DOHH2 (cell line): ENCODE data around the gene MICA.
"Not testable (repeated sequence)": the region's sequence is repeated elsewhere in the genome, so short reads cannot be mapped to it uniquely, and the experiment has no call there.

ENCODE experiments used
- H3F3A ChIP-seq: fragments of 200-600 bp; sonication (generic), shearing (Covaris generic); 2 replicates; pipeline ENCODE4 v1.6.0; 2016; ENCODE audit warnings: antibody characterized with exemption, mild to moderate bottlenecking; ENCODE audit not compliant: control insufficient read depth, insufficient read depth
- H3K27ac ChIP-seq: fragments of 200-600 bp; sonication (generic); 2 replicates; pipeline ENCODE4 v1.5.1; 2014; ENCODE audit warnings: low read depth, mild to moderate bottlenecking, low read length, moderate library complexity
- H3K27me3 ChIP-seq: fragments of 200-600 bp; sonication (generic); 2 replicates; pipeline ENCODE4 v1.6.1; 2014; ENCODE audit warnings: mild to moderate bottlenecking, low read length, mixed read lengths; ENCODE audit not compliant: control insufficient read depth
- H3K36me3 ChIP-seq: fragments of 200-600 bp; sonication (generic); 2 replicates; pipeline ENCODE4 v1.6.1; 2014; ENCODE audit warnings: mild to moderate bottlenecking, low read length, moderate library complexity, mixed read lengths; ENCODE audit not compliant: control insufficient read depth
- H3K4me1 ChIP-seq: fragments of 200-600 bp; sonication (generic); 2 replicates; pipeline ENCODE4 v1.6.1; 2014; ENCODE audit warnings: mild to moderate bottlenecking, low read length, mixed read lengths; ENCODE audit not compliant: control insufficient read depth
- H3K4me2 ChIP-seq: fragments of 200-600 bp; sonication (generic); 2 replicates; pipeline ENCODE4 v1.6.0; 2014; ENCODE audit warnings: mild to moderate bottlenecking, low read length, moderate library complexity
- H3K4me3 ChIP-seq: fragments of 200-600 bp; sonication (generic); 2 replicates; pipeline ENCODE4 v1.5.1; 2014; ENCODE audit warnings: mild to moderate bottlenecking, low read length, mixed read lengths
- H3K79me2 ChIP-seq: fragments of 200-600 bp; sonication (generic); 2 replicates; pipeline ENCODE4 v1.6.1; 2014; ENCODE audit warnings: mild to moderate bottlenecking, low read length, mixed read lengths; ENCODE audit not compliant: control insufficient read depth
- H3K9me2 ChIP-seq: fragments of 200-600 bp; sonication (generic); replicated peaks from 2 replicates; pipeline ENCODE4 v1.6.1; 2014; ENCODE audit warnings: mild to moderate bottlenecking, low read length, mixed read lengths; ENCODE audit not compliant: control insufficient read depth
- H3K9me3 ChIP-seq: fragments of 200-600 bp; sonication (generic); 2 replicates; pipeline ENCODE4 v1.6.1; 2014; ENCODE audit warnings: antibody characterized with exemption, low read length, mixed read lengths; ENCODE audit not compliant: control insufficient read depth, insufficient read depth
- H4K20me1 ChIP-seq: fragments of 200-600 bp; sonication (generic); 2 replicates; pipeline ENCODE4 v1.6.0; 2014; ENCODE audit warnings: low read depth, mild to moderate bottlenecking, antibody characterized with exemption, low read length, moderate library complexity; ENCODE audit not compliant: control insufficient read depth, insufficient read depth
- EZH2phosphoT487 ChIP-seq: fragments of 200-600 bp; sonication (generic); IDR thresholded peaks from 2 replicates; pipeline ENCODE4 v1.6.1; 2017; ENCODE audit warnings: borderline replicate concordance, mild to moderate bottlenecking, antibody characterized with exemption, low read length, moderate library complexity, mixed read lengths
- TF ChIP-seq, protein P1 (sequence below): fragments of 200-600 bp; sonication (generic); IDR thresholded peaks from one replicate; pipeline ENCODE4 v1.5.1; 2014; ENCODE audit warnings: antibody characterized with exemption, mild to moderate bottlenecking, low read depth, low read length; ENCODE audit not compliant: poor library complexity, severe bottlenecking

Gene MICA

DNA sequence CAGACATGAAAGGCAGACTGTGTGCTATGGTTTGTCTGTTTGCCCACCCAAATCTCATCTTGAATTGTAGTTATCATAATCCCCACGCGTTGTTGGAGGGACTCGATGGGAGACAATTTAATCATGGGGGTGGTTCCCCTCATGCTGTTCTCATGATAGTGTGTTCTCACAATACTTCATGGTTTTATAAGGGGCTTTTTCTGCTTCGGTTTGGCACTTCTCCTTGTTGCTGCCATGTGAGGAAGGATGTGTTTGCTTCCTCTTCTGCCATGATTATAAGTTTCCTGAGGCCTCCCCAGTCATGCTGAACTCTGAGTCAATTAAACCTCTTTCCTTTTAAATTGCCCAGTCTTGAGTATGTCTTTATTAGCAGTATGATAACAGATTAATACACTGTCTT is 47.4 kb downstream of the MICA start:
- H3K27me3 ChIP-seq, result no peaks in the 10 kb centered on the region
- TF ChIP-seq EZH2phosphoT487, result no peak
- TF ChIP-seq, protein P1, sequence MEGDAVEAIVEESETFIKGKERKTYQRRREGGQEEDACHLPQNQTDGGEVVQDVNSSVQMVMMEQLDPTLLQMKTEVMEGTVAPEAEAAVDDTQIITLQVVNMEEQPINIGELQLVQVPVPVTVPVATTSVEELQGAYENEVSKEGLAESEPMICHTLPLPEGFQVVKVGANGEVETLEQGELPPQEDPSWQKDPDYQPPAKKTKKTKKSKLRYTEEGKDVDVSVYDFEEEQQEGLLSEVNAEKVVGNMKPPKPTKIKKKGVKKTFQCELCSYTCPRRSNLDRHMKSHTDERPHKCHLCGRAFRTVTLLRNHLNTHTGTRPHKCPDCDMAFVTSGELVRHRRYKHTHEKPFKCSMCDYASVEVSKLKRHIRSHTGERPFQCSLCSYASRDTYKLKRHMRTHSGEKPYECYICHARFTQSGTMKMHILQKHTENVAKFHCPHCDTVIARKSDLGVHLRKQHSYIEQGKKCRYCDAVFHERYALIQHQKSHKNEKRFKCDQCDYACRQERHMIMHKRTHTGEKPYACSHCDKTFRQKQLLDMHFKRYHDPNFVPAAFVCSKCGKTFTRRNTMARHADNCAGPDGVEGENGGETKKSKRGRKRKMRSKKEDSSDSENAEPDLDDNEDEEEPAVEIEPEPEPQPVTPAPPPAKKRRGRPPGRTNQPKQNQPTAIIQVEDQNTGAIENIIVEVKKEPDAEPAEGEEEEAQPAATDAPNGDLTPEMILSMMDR, result no peak
- no peaks in the 10 kb centered on the region; the same call in 1 of the 2 replicates for H3K9me3 ChIP-seq
- H3F3A ChIP-seq, result no peaks in the 10 kb centered on the region
- H3K4me1 ChIP-seq, result peaks cover 12% of the 10 kb centered on the region
- no peak overlapping the region for H3K4me2 ChIP-seq
- H3K27ac ChIP-seq, result no peak overlapping the region
- H3K36me3 ChIP-seq, result no peaks in the 10 kb centered on the region
- no peaks in the 10 kb centered on the region for H4K20me1 ChIP-seq
- H3K9me2 ChIP-seq, result no peaks in the 10 kb centered on the region
- no peak overlapping the region for H3K4me3 ChIP-seq
- no peaks in the 10 kb centered on the region for H3K79me2 ChIP-seq

DNA sequence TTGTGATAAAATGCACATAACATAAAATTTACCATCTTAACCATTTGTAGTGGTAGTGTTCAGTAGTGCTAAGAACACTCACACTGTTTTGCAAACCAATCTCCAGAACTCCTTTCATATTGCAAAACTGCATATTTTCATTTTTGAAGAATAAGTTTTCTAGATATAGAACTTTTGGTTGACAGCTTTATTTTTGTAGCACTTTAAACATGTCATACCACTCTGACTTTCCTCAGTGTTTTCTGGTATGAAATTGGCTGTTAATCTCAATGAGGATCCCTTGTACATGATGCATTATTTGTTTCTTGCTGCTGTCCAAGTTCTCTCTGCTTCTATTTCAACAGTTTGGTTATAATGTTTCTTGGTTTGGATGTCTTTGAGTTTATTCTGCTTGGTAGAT is 49.5 kb downstream of the MICA start:
- no peaks in the 10 kb centered on the region for H3F3A ChIP-seq
- H3K79me2 ChIP-seq, result no peaks in the 10 kb centered on the region
- no peak overlapping the region for H3K4me2 ChIP-seq
- H3K27me3 ChIP-seq, result no peaks in the 10 kb centered on the region
- H4K20me1 ChIP-seq, result no peaks in the 10 kb centered on the region
- H3K27ac ChIP-seq, result no peak overlapping the region
- no peaks in the 10 kb centered on the region; the same call in 1 of the 2 replicates for H3K9me3 ChIP-seq
- H3K9me2 ChIP-seq, result no peaks in the 10 kb centered on the region
- no peak for TF ChIP-seq EZH2phosphoT487
- TF ChIP-seq, protein P1, result no peak
- no peaks in the 10 kb centered on the region for H3K36me3 ChIP-seq
- H3K4me3 ChIP-seq, result no peak overlapping the region
- peaks cover 12% of the 10 kb centered on the region for H3K4me1 ChIP-seq

DNA sequence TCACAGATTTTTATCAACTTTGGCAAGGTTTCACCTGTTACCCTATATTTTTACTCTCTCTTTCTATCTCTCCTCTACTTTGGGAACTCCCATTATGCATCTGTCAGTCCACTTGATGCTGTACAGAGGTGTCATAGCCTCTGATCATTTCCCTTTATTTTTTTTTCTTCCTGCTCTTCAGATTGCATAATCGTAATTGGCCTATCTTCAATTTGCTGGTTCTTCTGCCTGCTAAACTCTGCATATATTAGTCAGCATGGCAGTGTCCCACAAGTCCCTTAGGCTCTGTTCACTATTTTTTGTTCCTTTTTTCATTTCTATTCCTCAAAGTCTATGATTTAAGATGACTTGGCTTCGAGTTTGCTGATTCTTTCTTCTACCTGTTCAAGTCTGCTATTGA is 49.9 kb downstream of the MICA start:
- Histone ChIP-seq H3K27me3 (no peaks in the 10 kb centered on the region), H3K9me3 (no peaks in the 10 kb centered on the region; the same call in 1 of the 2 replicates), H3K4me1 (peaks cover 12% of the 10 kb centered on the region), H3F3A (no peaks in the 10 kb centered on the region), H3K4me2 (no peak overlapping the region), H3K4me3 (no peak overlapping the region), H3K9me2 (no peaks in the 10 kb centered on the region), H4K20me1 (no peaks in the 10 kb centered on the region), H3K79me2 (no peaks in the 10 kb centered on the region), H3K36me3 (no peaks in the 10 kb centered on the region), H3K27ac (no peak overlapping the region)
- no peak for TF ChIP-seq EZH2phosphoT487
- TF ChIP-seq, protein P1, result no peak

DNA sequence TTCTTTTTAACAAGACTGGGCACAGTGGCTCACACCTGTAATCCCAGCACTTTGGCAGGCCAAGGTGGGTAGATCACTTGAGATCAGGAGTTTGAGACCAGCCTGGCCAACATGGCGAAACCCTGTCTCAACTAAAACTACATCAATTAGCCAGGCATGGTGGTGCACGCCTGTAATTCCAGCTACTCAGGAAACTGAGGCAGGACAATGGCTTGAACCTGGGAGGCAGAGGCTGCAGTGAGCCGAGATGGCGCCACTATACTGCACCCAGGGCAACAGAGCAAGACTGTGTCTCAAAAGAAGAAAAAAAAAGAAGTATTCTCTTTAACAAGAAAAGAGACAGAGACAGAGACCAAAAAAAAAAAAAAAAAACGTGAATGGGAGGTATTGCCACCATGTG is 56.5 kb downstream of the MICA start:
- peaks cover 21% of the 10 kb centered on the region for H3K4me1 ChIP-seq
- not testable (repeated sequence) for H3K4me2 ChIP-seq, H3K79me2 ChIP-seq, H3K27me3 ChIP-seq, H3K27ac ChIP-seq, H3K36me3 ChIP-seq, H3K4me3 ChIP-seq, H3K9me2 ChIP-seq, H3K9me3 ChIP-seq, H3F3A ChIP-seq, H4K20me1 ChIP-seq
